HG03060 (cell line): ENCODE measurements around the gene DPH7.
"Not testable (repeated sequence)": the region's sequence is repeated elsewhere in the genome, so short reads cannot be mapped to it uniquely, and the experiment has no call there.

Experiments used
- ATAC-seq: cut with Tn5 transposase; IDR thresholded peaks from one replicate; pipeline ENCODE4 v1.9.1; 2021; ENCODE audit warnings: low read depth, moderate number of reproducible peaks; ENCODE audit not compliant: unreplicated experiment

The DPH7 gene

DNA sequence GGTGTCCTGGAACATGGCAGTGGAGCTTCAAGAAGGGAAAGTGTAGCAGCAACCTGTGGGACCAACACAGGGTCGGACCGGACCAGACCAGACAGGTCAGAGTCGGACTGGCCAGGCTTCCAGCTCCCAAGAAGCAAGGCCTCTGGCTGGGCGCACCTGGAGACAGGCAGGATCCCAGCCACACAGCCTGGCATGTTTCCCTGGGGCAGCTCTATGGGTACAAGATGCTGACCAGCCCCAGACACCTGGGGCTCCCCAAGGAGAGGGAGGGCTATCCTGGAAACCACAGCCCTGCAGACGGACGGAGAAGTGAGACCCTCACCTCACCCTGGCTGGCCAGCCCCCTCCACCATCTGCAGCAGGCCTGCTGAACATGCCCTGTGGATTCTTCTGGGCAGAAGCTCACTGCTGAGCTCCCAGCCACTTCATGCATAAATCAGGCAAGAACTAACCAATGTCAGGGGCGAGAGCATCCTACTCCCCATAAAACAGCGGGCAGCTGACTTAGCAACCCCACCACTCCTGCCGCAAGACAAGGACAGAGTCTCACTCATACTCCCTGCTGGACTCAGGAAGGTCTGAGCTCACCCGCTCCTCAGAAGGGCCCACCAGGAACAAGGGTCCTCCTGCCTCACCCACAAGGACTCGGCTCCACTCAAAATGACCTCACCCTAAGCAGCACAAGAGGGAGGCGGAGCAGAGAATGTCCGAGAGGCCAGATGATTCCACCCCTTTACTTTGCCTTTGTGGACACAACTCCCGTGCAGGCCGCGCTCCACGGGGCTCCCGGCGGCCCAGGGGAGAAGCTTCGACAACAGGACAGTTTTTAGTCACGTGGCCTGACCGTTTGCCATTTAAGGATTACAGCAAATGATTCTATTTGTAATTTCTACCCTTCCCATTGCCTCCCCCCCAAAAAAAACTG, 2.9 kb upstream of the DPH7 start:
- no peak for ATAC-seq

DNA sequence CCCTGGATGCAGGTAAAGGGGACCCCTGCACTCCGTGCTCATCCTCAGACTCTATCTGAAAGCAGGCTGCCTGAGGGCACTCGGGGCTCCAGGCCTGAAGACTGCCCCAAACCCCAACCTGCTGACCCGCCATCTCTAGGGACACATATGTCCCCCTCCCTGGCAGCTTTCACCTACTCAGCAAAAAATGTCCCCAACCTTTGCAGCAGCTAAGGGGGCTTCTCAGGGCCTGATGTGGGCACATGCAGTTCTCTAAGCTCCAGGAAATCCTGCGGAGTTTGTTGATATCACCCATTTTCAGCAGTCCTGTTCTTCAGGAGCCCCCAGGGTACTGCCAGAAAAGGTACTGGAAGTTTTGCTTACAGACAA, 2.2 kb upstream of the DPH7 start:
- ATAC-seq = no peak

- no peak for ATAC-seq
Observed at GRCh38 chr9:137580209-137580953, 1.7 kb upstream of the DPH7 start.

GRCh38 chr9:137579259-137579604, 507 bp upstream of the DPH7 start:
- no peak for ATAC-seq

- ATAC-seq = no peak
Observed at GRCh38 chr9:137575716-137576411, 2.9 kb downstream of the DPH7 start.

DNA sequence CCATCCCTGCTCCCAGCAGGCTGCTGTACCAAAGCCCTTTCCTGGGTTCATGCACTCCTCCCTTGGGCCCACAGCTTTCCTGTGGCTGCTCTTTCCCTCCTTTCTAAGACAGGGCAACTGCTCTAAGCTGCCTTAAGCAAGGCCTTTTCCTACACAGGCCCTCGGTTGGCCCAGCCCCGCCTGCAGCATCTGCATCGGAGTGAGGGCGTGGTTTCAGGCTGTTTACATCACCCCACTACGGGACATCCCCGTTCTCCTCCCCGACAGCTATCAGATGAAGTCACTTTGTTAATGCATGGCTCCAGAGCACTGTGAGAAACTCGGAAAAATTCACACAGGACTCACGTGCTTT, 3.4 kb downstream of the DPH7 start:
- no peak for ATAC-seq

- no peak for ATAC-seq
Observed at GRCh38 chr9:137574192-137574591, 4.5 kb downstream of the DPH7 start.

DNA sequence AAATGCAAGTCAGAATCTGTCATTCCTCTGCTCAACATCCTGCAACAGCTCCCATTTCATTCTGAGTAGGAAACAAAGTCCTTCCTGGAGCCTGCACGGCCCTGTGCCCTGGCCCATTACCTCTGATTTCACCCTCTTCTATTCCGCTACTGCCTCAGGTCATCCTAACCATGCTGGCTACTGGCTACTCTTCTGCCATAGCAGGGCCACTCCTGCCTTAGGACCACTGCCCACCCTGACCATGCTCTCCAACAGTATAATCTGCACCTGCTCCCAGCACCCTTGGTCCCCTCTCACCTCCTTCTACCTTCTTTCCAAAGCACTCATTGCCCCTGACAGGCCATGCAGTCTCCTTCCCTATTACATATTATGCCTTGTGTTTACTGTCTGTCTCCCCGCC, 8.2 kb downstream of the DPH7 start:
- ATAC-seq = no peak

- ATAC-seq = no peak
Observed at GRCh38 chr9:137569609-137570203, 9.0 kb downstream of the DPH7 start.

- not testable (repeated sequence) for ATAC-seq
Observed at GRCh38 chr9:137568445-137568844, 10.3 kb downstream of the DPH7 start.

GRCh38 chr9:137564817-137565411, 13.8 kb downstream of the DPH7 start:
- ATAC-seq = no peak

DNA sequence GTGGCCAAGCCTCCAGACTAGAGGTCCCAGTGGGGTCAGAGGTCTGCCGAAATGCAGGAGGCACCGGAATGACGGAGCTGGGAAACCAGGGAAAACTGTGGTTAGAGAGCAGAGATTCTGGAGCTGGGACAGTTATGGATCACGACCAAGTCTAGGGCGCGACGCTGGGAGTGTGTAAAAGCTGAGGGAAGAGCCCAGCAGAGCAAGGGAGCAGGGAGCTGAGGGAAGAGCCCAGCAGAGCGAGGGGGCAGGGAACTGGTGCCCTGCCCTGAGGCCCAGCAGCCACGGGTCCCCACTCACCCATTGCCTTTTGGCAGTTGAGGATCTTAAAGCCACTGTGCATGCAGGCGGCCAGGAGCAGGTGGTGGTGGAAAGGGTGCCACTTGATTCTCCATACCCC, 14.6 kb downstream of the DPH7 start:
- no peak for ATAC-seq

DNA sequence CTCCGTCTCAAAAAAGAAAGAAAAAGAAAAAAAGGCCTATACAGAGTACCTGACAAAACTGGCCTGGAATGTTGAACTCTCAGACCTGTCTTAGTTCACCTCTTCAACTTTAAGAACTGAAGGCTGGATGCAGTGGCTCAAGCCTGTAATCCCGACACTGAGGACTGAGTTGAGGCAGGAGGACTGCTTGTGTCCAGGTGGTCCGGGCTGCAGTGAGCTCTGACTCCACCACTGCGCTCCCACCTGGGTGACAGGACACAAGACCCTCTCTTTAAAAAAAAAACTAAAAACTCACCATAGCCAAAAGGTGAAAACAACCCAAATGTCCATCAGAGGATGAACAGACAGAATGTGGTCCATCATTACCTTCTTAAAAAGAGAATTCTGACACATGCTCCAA, 20.6 kb downstream of the DPH7 start:
- ATAC-seq = no peak

GRCh38 chr9:137556069-137556838, 22.5 kb downstream of the DPH7 start:
- no peak for ATAC-seq

GRCh38 chr9:137555179-137555578, 23.5 kb downstream of the DPH7 start:
- no peak for ATAC-seq

- no peak for ATAC-seq
Observed at GRCh38 chr9:137554349-137554748, 24.4 kb downstream of the DPH7 start.

DNA sequence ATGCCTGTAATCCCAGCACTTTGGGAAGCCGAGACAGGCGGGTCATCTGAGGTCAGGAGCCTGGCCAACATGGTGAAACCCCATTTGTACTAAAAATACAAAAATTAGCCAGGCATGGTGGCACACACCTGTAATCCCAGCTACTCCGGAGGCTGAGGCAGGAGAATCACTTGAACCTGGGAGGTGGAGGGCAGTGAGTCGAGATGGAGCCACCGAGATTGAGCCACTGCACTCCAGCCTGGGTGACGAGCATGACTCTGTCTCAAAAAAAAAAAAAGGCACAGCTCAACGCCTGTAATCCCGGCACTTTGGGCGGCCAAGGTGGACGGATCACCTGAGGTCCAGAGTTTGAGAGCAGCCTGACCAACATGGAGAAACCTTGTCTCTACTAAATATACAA, 25.1 kb downstream of the DPH7 start:
- not testable (repeated sequence) for ATAC-seq

GRCh38 chr9:137552022-137552768, 26.5 kb downstream of the DPH7 start:
- no peak for ATAC-seq
